HG03045 (cell line): ENCODE results near the gene CDKL5.

Experiments used
- ATAC-seq: cut with Tn5 transposase; IDR thresholded peaks from one replicate; pipeline ENCODE4 v1.9.1; 2021; ENCODE audit warnings: mild to moderate bottlenecking, moderate library complexity; ENCODE audit not compliant: unreplicated experiment

The CDKL5 gene

DNA sequence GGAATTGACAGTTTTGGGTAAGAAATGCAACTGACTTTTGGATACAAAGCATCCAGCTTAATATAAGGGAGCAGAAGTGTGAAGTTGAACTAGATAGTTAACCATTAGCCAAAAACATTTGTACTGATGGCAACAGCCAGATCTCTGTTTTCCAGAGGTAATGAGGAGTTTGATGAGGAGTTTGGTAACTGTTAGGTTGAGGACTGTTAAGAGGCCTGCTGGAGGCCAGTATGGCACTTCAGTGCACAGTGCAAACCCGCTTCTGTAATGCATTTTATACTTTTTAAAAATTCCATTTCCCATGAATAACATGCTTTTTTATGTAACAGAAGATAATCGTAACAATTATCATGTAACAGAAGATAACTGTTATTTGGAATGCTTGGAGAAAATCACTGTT, 30.0 kb downstream of the CDKL5 start:
- no peak for ATAC-seq

DNA sequence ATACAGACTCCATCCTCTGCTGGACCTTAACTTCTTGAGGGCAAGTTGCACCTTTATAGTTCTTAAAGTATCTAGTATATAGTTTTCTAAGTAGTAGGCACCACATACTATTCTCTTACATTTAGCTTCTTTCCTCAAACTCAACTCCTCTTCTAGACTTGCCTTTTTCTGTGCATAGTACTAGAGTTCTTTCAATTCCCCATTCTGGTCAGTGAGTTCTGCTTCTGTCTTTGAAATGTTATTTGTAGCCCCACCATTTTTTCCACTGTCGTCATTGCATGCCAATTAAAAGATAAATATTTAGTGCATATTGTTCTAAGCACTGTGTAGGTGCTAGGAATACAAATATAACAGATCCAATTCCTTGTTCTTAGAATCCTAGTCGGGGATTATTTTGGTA, 31.6 kb downstream of the CDKL5 start:
- no peak for ATAC-seq

DNA sequence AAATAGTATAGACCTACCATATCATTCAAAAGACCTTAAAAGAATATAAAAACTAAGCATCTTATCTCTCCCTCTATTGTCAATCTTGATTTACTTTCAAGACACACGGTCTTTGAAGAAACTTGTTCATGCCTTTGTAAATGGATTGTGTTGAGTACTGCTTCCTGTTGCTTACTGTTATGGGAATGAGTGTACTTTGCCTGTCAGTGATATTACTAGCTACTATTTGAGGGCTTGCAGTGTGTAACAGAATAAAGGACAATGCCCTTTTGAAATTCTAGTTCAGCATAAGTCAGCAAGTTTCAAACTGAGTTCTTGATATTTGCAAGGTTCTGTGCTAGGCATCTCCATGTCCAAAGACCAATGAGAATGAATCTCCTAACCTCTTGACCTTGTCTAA, 36.0 kb downstream of the CDKL5 start:
- ATAC-seq, result no peak

DNA sequence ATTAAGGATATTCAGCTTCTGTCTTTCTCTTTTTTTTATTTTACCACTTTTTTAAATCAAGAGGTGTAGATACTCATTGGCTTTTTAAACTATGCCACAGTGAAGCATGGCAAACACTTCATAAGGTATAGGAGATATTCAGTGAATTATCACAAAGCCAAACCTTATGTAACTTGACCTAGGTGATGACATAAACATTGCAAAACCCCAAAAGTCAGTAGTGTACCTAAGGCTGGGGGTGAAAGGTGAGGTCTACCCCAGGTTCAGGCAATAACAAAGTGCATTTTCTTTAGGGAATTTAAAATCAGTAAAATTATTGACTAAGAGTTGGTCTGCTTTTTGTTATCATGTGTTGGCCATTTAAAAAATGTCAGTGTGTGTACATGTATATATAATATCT, 39.1 kb downstream of the CDKL5 start:
- ATAC-seq, result no peak

DNA sequence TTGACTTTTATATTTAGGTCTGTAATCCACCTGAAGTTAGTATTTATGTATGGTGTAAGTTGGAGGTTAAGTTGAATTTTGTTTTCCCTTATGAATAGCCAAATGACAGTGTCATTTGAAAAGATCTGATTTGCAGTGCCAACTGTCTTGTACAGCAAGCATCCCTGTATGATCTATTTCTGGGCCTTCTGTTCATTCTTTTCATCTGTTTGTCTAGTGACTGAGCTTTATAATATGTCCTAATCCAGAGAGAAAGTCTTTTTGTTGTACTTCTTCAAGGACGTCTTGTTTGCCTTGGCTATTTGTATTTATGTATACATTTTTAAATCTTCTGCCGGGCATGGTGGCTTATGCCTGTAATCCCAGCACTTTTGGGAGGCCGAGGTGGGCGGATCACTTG, 39.6 kb downstream of the CDKL5 start:
- no peak for ATAC-seq

DNA sequence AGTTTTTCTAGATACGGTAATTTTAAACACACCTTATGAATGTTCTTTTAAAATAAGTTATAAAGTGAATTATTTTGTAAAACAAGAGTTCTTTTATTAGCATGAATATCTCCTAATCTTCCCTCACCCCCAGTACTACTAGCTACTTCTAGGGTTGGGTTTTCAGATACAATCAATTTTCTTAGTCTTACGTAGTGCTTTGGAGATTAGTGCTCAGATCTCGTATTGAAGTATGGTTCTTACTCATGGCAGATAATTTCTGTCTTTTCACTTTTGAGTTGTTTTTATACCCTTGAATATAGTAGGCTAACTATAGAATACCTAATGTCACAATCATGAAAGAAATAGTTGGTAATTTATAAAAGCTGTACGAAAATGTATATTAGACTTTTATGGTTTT, 43.2 kb downstream of the CDKL5 start:
- no peak for ATAC-seq

DNA sequence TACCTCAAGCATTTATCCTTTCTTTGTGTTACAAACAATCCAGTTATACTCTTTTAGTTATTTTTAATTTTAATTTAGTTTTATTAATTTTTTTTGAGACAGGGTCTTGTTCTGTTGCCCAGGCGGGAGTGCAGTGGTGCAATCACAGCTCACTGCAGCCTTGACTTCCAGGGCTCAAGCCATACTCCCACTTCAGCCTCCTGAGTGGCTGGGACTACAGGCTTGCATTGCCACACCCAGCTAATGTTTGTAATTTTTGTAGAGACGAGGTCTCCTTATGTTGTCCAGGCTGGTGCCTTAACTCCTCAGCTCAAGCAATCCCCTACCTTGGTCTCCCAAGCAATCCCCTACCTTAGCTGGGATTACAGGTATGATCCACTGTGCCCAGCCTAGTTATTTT, 45.9 kb downstream of the CDKL5 start:
- ATAC-seq, result no peak

DNA sequence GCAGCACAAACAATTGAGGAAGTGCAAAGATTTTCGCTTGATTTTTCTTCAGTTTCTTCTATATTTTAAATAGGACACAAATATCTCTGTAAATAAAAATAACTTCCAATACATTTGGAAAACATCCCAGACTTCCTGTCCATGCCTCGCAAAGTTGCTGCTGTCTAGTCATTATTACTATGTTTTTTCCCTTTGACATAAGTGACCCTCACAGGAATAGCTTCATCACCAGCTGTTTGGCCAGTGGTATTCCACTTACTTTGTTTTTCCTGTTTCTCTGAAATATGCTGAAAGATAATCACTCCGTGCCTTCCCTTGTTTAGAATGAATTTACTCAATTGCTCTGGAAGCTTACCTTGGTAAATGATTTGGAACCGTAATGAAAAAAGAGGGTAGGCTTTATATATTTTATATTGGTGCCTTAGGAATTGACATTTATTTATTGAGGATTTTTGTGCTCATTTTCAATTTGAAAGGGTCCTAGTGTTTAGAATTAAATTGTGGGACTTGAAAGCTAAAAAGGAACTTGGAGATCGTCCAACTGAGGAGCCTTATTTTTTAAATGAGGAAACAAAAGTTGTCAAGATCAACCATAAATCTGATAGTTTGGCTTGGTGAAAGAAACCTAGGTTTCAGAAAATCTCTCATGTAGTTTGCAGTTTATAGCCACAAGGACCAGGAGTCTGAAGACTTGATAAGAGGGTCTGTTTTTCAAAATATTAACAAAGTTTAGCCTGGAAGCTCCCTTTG, 65.6 kb downstream of the CDKL5 start:
- no peak for ATAC-seq

DNA sequence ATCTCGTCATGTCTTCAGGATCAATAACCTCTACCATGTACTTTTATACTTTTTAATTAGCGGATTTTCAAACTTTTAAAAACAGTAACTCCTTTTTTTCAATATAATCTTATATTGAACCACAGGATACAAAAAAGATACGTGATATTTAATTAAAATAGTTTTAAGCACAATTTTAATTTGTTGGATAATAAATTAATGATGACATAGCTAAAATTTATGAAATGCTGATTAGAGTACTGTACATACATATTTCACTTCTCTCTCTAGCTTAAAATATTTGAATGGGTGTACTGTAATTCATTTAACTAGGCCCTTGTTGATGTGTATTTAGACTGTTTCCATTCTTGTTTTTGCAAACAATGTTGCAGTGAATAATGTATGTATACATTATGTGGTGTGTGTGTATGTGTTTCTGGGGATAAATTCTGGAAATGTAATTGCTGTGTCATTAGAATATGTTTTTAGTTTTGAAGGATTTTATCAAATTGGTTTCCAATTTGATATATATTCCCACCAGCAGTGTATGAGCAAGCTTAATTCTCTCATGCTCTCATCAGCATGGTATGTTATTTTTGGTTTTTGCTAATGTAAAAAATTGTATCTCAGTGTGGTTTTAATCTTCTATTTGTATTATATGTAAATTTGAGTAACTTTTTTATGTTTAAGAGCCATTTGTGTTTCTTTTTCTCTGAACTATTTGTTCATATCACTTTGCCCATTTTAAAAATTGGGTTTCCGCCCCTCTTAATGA, 66.4 kb downstream of the CDKL5 start:
- no peak for ATAC-seq

DNA sequence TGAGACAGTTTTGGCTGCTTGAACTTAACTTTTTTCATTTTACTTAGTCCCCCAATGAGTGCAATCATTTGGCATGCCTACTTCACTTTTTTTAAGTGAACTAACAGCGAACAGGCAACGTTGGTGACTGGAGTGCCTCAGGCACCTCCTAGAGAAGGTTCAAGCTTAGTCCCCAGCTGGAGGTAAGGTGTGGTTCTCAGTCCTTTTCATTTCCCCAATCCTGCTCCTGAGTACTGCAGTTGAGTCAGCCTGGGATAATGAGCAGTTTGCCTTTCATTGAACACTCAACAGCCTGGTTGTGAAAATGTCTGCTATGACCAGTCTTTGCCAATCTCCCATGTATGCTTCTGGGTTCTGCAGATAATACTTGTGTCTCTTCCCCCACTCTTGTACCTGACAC, 109.5 kb downstream of the CDKL5 start:
- ATAC-seq, result no peak

DNA sequence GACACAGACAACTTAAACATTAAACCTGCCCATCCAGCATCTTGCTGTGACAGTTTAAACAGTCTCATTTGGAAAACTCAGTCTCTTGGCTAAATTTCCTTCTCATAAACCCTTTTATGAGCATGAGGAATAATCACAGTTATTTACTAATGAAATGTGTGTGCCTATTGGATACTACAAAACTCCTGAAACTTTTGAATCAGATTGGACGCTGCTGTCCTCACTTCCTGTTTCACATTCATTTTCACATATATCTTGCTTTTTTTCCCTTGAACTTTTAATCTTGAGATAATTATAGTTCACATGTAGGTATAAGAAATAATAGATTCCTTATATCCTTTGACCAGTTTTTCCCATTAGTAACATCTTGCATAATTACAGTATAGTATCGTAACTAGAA, 111.7 kb downstream of the CDKL5 start:
- ATAC-seq, result no peak

DNA sequence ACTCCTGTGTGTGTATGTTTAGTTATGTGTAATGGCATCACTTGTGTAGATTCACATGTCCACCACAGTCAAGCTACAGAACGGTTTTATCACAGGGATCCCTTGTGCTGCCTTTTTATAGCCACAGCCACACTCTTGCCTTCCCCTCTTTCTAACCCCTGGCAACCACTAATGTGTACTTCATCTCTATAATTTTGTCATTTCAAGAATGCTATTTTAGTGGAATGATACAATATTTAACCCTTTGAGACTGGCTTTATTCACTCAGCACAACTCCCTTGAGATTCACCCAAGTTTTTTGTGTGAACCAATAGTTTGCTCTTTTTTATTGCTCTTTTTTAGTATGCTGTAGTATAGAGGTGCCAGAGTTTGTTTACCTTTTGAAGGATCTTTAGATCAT, 112.1 kb downstream of the CDKL5 start:
- ATAC-seq, result no peak

DNA sequence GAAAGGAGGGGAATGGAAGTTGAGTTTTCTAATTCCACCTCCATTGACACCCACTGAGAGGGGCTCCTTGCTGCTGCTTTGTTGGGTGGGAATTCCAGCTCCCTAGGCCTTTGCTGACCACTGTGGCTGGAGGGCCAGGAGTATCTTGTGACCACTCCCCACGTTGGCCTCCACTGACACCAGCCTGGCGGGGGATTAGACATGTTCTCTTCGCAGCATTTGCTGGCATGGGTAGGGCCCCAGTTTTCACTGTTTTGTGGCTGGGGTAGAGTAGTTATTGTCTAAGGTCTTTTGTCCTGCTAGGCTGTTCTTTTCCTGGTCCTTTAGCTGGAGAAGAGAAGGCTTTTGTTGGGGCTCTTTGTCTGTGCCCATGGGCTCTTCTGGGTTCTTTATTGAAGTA, 116.7 kb downstream of the CDKL5 start:
- ATAC-seq, result no peak

DNA sequence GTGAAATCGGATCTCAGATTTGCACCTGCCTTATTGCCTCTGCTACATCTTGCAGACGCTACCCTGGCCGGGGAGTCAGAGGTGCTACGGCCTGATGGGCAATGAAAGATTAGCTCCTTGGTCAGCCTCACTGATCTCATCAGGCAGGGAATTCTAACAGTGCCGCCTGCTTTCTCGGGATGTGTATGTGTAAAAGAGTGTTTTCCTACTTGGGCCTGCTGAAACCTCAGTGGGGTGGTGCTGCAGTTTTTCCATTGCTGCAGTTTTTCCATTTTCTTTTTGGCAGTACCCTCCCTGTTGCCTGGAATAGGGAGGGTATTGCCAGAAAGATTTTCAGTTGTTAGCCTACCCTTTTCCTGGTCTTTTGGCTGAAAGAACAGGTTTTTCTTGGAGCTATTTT, 117.5 kb downstream of the CDKL5 start:
- ATAC-seq, result no peak

DNA sequence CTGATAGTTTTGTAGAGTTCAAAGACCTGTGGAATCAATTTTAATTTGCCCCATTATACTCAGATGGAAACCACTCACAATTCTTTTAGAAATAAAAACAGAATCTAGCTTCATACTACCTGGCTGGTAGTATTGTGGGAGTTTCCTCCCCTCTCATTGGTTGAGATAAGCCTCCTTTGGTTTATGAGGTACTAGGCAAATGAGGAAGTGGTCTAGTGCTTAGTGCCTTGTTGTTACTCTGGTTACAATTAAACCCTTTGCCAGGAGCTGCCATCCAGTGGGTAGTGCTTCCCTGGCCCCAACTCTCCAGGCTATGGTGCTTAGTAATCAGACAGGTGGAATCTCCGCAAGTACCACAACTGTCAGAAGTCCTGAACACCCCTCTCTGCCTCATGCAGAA, 118.3 kb downstream of the CDKL5 start:
- ATAC-seq, result no peak

DNA sequence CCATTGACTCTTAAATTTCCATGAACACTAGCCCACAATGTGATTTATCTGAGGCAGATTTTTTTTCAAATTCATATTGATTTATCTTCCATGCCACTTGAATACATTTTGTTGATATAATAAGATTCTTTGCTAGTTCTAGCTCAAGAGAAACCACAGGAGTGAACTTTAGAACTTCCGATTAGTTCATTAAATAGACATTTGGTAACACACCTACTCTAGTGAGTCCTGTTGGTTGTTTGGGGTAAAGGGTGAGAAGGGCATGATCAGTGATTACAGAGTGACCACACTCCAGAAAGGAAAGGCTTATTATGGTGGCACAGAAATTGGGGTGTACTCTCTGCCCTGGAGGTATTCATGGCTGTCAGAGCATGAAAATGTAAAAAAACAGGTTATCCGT, 120.4 kb downstream of the CDKL5 start:
- ATAC-seq, result no peak

DNA sequence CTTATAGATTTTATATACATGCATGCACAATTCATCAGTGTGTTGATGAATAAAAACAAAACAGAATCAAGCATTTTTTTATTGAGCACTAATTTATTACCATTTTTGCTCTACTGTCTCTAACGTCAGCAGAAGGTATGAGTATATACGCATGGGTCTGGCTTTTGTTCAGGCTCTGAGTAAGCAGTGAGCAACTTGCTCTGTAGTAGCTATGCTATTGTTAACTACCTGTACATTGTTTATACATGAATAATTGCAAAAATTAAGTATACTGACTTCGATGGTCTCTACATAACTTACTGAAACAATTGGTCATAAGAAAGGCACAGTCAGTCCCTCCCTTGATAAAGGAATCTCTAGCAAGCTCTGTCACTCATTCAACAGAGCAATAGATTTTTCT, 123.6 kb downstream of the CDKL5 start:
- ATAC-seq, result no peak

DNA sequence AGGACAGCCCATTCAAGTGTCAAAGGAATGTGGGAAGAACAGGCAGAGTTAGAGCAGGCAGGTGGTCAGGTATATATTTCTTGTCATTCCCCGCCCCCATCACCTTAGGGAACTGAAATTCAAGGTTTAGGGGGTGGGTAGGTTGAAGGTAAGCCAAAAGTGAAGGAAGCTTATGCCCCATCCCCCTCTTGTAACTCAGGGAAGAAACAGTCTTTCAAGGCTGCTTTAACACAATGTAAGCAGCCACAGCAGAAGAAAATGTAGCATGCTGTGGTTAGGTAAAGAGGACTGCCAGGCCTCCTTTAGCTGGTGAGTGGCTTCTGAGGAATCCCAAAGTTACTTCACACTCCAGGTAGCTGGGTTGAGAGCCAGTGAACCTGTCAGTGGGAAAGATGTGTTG, 124.2 kb downstream of the CDKL5 start:
- no peak for ATAC-seq

DNA sequence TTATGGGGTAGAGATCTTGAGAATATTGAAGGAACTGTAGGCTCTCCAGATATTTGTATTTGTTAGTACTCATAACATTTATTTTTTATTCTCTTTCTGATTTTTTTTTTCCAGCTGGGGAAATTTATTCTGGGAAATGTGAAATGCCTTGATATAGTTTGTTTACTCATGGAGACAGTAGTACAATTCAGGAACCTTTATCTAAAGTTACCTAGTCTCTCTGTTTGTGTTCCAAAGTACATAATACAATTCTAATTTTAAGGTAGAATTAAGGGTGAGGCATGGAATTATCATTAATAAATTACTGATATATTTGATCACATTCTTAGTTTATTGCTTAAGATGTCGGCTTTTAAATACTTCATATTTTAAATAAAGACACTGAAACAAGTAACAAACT, 132.5 kb downstream of the CDKL5 start:
- ATAC-seq, result no peak

DNA sequence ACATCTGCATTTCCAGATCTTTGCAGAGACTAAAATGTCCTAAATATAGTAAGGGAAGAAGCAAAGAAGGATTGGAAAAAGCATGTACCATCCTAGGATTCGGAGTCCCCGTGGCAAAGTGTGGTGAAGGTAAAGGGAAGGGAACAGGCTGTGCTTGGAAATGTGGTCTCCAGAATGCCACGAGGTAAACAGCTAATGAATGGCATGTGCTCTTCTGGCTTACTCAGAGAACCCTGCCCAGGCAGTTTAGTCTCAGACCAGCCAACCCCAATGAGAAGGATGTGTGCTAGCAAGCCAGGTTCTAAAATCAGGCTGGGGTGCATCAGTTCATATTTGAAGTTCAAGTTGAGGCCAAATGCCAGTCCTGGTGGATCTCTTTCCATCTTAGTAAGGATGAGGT, 133.4 kb downstream of the CDKL5 start:
- no peak for ATAC-seq

DNA sequence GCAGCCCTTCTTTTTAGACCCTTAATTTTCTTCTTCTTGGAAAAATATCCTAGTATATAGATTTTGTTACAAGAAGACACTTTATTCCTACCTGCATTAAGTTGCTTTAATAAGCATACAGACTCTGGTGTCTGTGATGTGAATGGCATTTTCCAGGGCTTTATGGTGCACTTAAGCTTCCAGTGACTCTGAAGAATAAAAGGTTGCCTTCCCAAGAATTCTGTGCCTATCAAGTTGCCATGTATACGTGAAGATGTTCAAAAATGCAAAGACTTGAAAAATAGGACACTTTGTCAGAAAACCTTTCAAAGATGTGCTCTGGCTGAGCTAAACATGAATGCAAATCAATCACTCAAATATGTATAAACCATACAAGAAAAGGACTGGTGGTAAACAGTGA, 135.6 kb downstream of the CDKL5 start:
- no peak for ATAC-seq

DNA sequence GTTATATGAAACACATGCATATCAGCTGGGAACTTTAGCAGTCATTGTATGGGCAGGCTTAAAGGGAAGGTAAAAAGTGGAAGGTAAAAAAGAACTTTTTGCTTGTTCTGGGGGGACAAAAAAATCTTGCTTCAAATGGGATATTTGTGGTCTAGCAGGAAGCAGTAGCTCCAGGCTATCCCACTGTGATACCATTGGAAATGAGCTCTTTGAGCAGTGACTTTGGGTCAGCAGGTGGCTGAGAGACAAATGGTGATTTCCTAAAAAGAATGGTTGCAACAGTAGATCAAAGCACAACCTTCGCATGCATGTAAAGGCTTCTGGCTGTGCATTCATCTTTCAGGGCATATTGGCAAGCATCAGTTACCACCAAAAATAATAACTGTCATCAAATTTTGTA, 140.3 kb downstream of the CDKL5 start:
- no peak for ATAC-seq

DNA sequence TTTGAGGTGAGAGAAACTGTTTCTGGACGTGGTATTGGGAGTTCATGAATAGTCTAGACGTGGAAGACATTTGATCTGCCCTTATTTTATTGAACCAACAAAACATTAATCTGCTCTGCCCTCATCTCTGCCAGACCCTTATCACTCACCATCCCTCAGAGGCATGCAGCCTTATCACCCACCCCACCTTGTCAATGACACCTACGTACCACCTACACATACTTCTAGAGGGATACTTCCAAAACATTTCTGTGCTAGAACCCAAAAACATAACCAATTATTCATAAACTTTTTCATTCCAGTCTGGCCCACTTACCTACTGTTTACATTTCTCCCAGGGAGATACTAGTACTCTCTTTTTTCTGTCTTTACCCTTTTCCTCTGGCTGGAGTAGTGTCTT, 141.3 kb downstream of the CDKL5 start:
- no peak for ATAC-seq
